DMS153 treated with DMSO at 0.1 percent for 48 hours (cell line): ENCODE data around the gene PPP1R9B.
A peak's percentile ranks its signal among the peaks of the same experiment; 100 is the strongest.

ENCODE experiments used
- DNase-seq: peaks from one replicate; lab custom pipeline; 2025; ENCODE audit not compliant: unreplicated experiment; lab: John Stamatoyannopoulos, UW

PPP1R9B gene

DNA sequence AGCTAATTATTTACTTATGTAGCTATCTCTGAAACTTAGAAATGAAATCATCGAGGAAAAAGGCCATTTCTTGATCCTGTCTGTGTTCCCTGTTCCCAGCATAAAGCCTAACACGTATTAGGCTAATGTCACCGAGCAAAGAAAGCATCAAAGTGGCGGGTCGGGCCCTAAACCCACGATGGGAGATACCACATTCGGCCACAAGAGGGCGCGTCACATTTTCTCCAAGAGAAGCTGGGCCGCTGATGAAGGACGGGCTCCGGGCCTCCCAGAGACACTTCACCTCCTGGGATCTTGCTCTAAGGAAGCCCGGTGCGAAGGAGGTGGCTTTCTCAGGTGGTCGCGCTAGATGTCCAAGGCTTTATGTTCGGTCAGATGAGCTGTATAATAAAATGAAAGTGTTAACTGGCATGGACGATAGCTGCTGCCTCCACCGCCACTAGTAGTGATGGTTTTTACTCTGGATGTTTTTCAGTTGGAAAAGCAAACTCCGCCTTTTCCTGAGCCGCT, 56.2 kb downstream of the PPP1R9B start:
- DNase-seq, result peak; percentile 63

DNA sequence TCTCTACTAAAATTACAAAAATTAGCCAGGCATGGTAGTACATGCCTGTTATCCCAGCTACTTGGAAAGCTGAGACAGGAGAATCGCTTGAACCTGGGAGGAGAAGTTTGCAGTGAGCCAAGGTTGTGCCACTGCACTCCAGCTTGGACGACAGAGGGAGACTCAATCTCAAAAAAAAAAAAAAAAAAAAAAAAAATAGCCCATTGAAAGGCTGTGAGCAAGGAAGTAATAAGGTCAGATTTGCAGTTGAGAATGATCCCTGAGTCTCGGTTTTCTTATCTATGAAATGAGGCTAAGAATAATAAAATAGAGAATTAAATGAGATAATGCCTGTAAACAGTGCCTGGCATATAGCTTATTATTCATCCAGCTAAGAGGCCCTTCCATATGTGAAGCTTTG, 56.7 kb downstream of the PPP1R9B start:
- no peak for DNase-seq

GRCh38 chr17:50093246-50093645, 57.2 kb downstream of the PPP1R9B start:
- no peak for DNase-seq

DNA sequence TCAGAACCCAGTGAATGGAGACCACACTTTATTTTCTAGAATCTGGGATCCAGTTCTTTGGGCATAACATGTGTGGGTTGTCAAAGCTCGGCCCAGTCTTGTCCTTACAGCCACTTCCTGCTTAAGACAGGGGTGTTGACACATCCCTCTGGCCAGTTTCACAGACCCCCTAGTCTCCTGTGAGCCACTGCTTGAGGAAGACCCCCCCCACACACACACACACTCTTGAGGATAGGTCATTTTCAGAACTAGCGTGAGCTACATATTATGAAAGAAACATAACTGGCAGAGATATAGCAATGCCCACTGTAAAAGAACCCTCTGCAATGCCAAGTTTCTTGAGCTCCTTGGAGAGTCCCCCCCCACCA, 58.6 kb downstream of the PPP1R9B start:
- DNase-seq, result no peak

DNA sequence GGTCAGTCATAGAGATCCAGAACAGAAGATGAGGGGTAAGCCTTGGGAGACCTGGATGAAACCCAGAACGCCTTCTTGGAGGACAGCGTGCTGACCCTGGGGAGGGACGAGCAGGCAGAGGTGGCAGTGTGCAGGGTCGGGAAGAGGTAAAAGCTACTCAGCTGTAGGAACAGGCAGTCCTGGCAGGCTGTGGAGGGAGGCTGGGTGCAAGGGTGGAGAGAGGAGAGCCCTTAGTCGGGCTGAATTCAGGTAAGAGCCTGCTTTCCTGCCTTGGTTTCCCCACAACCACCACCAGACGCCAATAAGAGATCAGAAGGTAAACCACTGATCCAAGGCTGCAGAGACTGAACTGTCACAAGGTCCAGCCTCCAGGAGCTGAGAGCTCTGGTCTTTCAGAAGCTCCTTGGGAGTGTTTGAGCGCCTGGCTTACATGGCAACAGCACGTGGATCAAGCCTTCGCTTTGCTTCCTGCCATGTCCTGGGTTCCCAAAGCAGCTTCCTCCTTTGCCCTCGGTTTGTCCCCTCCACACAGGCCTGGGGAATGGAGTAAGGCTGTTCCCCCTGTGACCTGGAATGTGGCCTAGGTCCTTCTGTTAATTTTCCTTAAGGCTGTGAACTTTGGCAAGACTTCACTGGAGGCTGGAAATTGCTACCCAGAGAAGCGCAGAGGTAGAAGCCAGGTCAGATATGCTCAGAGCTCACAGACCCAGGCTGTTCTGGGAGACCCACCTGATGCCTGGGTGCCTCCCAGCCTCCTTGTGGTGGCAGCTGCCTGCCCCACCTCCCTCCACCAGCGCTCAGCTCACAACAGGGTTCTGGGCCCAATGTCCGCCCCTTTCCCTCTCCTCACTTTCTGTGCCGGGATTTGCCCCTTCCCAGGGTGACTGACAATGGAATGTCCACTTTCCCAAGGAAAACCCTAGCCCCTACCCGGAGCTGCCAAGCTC, 59.2 kb downstream of the PPP1R9B start:
- DNase-seq, result no peak

DNA sequence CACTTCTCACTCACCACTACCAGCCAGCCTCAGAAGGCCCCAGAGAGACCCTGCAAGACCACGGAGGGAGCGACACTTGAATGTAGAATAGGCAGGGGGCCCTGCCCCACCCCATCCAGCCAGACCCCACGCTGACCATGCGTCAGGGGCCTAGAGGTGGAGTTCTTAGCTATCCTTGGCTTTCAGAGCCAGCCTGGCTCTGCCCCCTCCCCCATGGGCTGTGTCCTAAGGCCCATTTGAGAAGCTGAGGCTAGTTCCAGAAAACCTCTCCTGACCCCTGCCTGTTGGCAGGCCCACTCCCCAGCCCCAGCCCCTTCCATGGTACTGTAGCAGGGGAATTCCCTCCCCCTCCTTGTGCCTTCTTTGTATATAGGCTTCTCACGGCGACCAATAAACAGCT, 60.4 kb downstream of the PPP1R9B start:
- DNase-seq, result no peak

DNA sequence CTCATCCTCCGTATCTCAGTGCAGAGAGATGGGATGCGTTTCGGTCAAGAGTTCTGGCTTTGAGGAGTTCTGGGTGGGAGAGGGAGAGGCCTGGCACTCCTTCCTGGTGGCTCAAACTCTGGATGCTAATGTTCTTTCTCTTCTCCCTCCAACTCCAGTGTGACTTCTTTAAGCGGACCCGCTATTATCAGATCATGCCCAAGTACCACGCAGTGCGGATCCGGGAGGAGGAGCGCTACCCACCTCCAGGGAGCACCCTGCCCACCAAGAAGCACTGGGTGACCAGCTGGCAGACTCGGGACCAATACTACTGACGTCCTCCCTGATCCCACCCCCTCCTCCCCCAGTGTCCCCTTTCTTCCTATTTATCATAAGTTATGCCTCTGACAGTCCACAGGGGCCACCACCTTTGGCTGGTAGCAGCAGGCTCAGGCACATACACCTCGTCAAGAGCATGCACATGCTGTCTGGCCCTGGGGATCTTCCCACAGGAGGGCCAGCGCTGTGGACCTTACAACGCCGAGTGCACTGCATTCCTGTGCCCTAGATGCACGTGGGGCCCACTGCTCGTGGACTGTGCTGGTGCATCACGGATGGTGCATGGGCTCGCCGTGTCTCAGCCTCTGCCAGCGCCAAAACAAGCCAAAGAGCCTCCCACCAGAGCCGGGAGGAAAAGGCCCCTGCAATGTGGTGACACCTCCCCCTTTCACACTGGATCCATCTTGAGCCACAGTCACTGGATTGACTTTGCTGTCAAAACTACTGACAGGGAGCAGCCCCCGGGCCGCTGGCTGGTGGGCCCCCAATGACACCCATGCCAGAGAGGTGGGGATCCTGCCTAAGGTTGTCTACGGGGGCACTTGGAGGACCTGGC, 61.3 kb downstream of the PPP1R9B start:
- DNase-seq, result no peak

DNA sequence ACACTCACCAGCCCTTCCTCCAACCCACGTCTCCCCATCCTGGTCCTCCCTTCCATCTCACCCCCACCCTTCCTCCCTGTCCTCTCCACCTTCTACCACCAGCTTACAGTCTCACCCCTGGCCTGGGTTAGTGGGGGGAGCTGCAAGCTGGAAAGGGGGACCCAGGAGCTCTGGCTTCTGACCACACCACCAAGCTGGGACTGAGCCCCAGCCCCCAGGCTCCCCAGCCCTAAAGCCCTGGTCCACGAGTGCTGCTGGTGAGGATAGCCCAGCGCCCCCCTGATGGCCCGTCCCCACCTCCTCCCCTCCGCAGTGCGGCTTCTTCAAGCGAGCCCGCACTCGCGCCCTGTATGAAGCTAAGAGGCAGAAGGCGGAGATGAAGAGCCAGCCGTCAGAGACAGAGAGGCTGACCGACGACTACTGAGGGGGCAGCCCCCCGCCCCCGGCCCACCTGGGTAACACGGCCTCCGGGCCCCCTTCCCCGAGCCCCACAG, 62.5 kb downstream of the PPP1R9B start:
- no peak for DNase-seq

DNA sequence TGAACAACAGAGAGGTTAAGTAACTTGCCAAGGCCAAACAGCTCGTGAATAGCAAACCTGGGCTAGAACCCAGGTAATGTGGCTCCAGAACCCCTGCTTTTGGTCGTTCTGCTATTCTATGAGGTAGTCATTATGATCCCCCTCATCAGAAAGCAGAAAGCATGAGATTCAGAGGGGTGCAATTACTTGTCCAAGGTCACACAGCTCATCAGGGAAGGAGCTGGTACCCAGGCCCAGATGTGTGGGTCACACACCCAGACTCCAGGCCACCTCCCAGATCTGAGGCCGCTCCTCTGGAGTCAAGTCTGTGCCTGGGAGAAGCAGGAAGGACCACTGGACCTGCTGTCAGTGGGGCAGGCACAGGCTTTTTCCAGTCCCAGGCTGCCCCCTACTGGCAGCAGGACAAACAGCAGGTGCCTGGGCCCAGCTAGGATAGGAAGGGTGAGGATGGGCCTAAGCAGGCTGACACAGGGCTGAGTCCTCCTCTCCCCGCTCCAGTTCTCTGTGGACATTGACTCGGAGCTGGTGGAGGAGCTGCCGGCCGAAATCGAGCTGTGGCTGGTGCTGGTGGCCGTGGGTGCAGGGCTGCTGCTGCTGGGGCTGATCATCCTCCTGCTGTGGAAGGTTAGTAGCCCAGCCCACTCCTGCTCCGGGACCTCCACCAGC, 63.1 kb downstream of the PPP1R9B start:
- peak; percentile 23 for DNase-seq
